WI38 (cell line): ENCODE data around the gene OTUB1.

Experiments
- H3K4me3 ChIP-seq: 2 replicates; pipeline ENCODE4 v1.5.1; 2011; ENCODE audit warnings: low read depth, mild to moderate bottlenecking, control low read depth, low read length
- CTCF ChIP-seq: IDR thresholded peaks from 2 replicates; pipeline ENCODE4 v1.5.1; 2012; ENCODE audit warnings: low read depth, mild to moderate bottlenecking, control low read depth, low read length

The OTUB1 gene

GRCh38 chr11:63986156-63986931, at the start of gene OTUB1:
OTUB1 (plus strand) TSS chr11:63986438; CDS start chr11:63986457, 19 bp downstream.
- H3K4me3 ChIP-seq, result peak within 1 kb of the TSS; percentile 92
- TF ChIP-seq CTCF, result no peak

- peak overlapping the region; percentile 84 for H3K4me3 ChIP-seq
- no peak for TF ChIP-seq CTCF
Observed at GRCh38 chr11:63937713-63938478, 48.3 kb upstream of the OTUB1 start.

GRCh38 chr11:63938479-63939396, 47.5 kb upstream of the OTUB1 start, which contains the start of gene NAA40:
NAA40 (plus strand) TSS chr11:63939002; CDS start chr11:63939097, 95 bp downstream.
- peak within 1 kb of the TSS; percentile 84 for H3K4me3 ChIP-seq
- TF ChIP-seq CTCF, result no peak

GRCh38 chr11:63939397-63939891, 46.8 kb upstream of the OTUB1 start:
- TF ChIP-seq CTCF, result no peak
- peak overlapping the region; percentile 84 for H3K4me3 ChIP-seq

- H3K4me3 ChIP-seq, result no peak overlapping the region
- no peak for TF ChIP-seq CTCF
Observed at GRCh38 chr11:63940786-63941185, 45.5 kb upstream of the OTUB1 start.

GRCh38 chr11:63941901-63942300, 44.3 kb upstream of the OTUB1 start:
- no peak for TF ChIP-seq CTCF
- no peak overlapping the region for H3K4me3 ChIP-seq
